Measurements from ENCODE around the gene NDE1.

NDE1 gene, protein sequence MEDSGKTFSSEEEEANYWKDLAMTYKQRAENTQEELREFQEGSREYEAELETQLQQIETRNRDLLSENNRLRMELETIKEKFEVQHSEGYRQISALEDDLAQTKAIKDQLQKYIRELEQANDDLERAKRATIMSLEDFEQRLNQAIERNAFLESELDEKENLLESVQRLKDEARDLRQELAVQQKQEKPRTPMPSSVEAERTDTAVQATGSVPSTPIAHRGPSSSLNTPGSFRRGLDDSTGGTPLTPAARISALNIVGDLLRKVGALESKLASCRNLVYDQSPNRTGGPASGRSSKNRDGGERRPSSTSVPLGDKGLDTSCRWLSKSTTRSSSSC

DNA sequence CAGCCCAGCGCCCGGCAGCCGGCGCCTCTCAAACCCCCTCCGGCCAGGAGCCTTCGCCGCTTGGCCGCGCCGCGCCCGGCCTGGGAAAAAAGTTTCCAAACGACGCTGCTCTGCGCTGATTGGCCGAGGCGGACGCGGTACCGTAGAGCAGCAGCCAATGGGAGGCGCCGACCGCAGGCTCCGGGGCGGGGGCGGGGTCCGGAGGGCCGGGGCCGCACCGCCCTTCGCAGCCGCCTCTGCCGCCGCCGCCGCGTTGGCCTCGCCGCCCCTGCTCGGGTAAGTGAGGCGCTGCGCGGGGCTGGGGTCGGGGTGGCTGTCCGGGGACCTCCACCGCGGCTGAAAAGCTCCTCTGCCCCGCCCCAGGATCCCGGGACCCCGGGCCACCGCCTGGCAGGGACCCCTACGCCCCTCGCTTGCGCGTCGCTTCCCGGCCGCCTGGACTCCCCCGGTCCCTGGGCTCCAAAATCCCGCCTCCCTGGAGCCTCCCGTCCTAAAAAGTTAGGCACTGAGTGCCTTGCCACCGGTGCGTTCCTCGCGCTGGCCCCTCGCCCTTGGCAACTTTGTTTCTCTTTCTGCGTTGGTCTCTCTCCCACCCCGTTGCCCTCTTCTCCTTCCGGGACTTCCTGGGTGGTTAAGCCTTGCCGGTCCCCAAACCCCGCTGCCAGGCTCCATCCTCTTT, at the start of gene NDE1:
NDE1 (plus strand) TSS at position 227 of the 679 bp plus-strand sequence. CDS start 14,534 bp downstream, outside the sequence.
- peak; percentile 91 for DNase-seq (ENCODE audit: extremely low read depth, insufficient read length)
- Histone ChIP-seq H3K4me3 (replicated peaks; ENCODE audit: low read depth, low read length) (peak within 1 kb of the TSS; percentile 96), H3K36me3 (ENCODE audit: control insufficient read depth, insufficient read depth, low read length) (peaks cover 13% of the 10 kb centered on the region), H3K27me3 (replicated peaks; ENCODE audit: control insufficient read depth, insufficient read depth, low read length) (no peaks in the 10 kb centered on the region)
- TF ChIP-seq, protein P1, sequence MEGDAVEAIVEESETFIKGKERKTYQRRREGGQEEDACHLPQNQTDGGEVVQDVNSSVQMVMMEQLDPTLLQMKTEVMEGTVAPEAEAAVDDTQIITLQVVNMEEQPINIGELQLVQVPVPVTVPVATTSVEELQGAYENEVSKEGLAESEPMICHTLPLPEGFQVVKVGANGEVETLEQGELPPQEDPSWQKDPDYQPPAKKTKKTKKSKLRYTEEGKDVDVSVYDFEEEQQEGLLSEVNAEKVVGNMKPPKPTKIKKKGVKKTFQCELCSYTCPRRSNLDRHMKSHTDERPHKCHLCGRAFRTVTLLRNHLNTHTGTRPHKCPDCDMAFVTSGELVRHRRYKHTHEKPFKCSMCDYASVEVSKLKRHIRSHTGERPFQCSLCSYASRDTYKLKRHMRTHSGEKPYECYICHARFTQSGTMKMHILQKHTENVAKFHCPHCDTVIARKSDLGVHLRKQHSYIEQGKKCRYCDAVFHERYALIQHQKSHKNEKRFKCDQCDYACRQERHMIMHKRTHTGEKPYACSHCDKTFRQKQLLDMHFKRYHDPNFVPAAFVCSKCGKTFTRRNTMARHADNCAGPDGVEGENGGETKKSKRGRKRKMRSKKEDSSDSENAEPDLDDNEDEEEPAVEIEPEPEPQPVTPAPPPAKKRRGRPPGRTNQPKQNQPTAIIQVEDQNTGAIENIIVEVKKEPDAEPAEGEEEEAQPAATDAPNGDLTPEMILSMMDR (IDR thresholded peaks at IDR 0.05; ENCODE audit: insufficient read depth, low read length, poor library complexity, severe bottlenecking) = no peak

- H3K4me3 ChIP-seq (replicated peaks; ENCODE audit: low read depth, low read length) = no peak overlapping the region
These were observed 48.7 kb upstream of the NDE1 start for GRCh38 chr16:15601212-15601879.

DNA sequence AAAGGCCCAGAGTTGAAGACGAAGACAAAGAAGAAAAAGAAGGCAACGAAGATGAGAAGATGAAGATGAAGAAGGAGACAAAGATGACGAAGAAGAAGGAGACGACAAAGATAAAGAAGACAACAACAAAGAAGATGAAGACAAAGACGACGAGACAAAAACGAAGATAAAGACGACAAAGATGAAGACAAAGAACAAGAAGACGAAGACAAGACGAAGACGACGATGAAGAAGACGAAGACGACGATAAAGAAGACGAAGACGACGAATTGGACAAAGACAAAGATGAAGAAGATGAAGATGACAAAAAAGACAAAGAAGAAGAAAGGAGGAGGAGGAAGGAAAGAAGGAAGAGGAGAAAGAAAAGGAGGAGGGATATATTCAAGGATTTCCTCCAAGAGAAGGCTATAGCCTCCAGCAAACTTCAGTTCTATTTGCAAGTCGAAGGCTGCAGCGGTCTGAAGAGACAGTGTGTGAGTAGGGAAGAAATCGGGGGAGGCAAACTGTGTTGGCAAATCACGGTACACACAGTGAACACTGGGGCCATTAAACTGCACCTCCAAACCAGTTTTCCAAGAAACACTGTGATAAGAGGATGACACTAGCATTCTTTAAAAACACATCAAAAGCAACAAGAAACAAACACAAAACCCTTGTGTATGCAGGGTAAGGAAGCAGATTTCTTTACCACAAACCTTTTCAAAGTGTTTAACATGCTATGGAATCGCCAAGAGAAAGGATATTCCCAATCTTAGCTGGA, 47.6 kb upstream of the NDE1 start:
- no peak overlapping the region for H3K4me3 ChIP-seq (replicated peaks; ENCODE audit: low read depth, low read length)
- no peaks in the 10 kb centered on the region for H3K27me3 ChIP-seq (replicated peaks; ENCODE audit: control insufficient read depth, insufficient read depth, low read length)
- peaks cover 44% of the 10 kb centered on the region for H3K36me3 ChIP-seq (ENCODE audit: control insufficient read depth, insufficient read depth, low read length)
- no peak for DNase-seq (ENCODE audit: extremely low read depth, insufficient read length)
- TF ChIP-seq, protein P1 (IDR thresholded peaks at IDR 0.05; ENCODE audit: insufficient read depth, low read length, poor library complexity, severe bottlenecking) = no peak

More at GRCh38 chr16:15601212-15601879, 48.7 kb upstream of the NDE1 start:
- H3K27me3 ChIP-seq (replicated peaks; ENCODE audit: control insufficient read depth, insufficient read depth, low read length) = no peaks in the 10 kb centered on the region
- H3K36me3 ChIP-seq (ENCODE audit: control insufficient read depth, insufficient read depth, low read length) = peaks cover 43% of the 10 kb centered on the region
- TF ChIP-seq, protein P1 (IDR thresholded peaks at IDR 0.05; ENCODE audit: insufficient read depth, low read length, poor library complexity, severe bottlenecking) = no peak
- no peak for DNase-seq (ENCODE audit: extremely low read depth, insufficient read length)

- H3K4me3 ChIP-seq (replicated peaks; ENCODE audit: low read depth, low read length) = no peak overlapping the region
- no peaks in the 10 kb centered on the region for H3K27me3 ChIP-seq (replicated peaks; ENCODE audit: control insufficient read depth, insufficient read depth, low read length)
- TF ChIP-seq, protein P1 (IDR thresholded peaks at IDR 0.05; ENCODE audit: insufficient read depth, low read length, poor library complexity, severe bottlenecking) = no peak
- DNase-seq (ENCODE audit: extremely low read depth, insufficient read length) = no peak
- peaks cover 35% of the 10 kb centered on the region for H3K36me3 ChIP-seq (ENCODE audit: control insufficient read depth, insufficient read depth, low read length)
These were observed 45.3 kb upstream of the NDE1 start for GRCh38 chr16:15604460-15605440.

Measured in GM06990 (cell line).